NCI-H1436 treated with DMSO at 0.1 percent for 48 hours (cell line): Measurements from ENCODE around the gene ADGRG6.

Source experiments
- DNase-seq: peaks from one replicate; lab custom pipeline; 2025; lab: John Stamatoyannopoulos, UW

The ADGRG6 gene

GRCh38 chr6:142291512-142291911 is 10.3 kb upstream of the ADGRG6 start:
- DNase-seq, result no peak

- DNase-seq, result no peak
Measured at GRCh38 chr6:142292166-142292924, 9.5 kb upstream of the ADGRG6 start.

- no peak for DNase-seq
Measured at GRCh38 chr6:142293121-142293520, 8.7 kb upstream of the ADGRG6 start.

GRCh38 chr6:142294679-142295078 is 7.1 kb upstream of the ADGRG6 start:
- no peak for DNase-seq

GRCh38 chr6:142296975-142297604 is 4.7 kb upstream of the ADGRG6 start:
- DNase-seq, result no peak

GRCh38 chr6:142297605-142297995 is 4.2 kb upstream of the ADGRG6 start:
- DNase-seq, result no peak

GRCh38 chr6:142297996-142298753 is 3.6 kb upstream of the ADGRG6 start:
- DNase-seq, result no peak

- no peak for DNase-seq
Measured at GRCh38 chr6:142300302-142300701, 1.5 kb upstream of the ADGRG6 start.

- DNase-seq, result no peak
Measured at GRCh38 chr6:142300758-142301650, 803 bp upstream of the ADGRG6 start.

- DNase-seq, result no peak
Measured at GRCh38 chr6:142302421-142303175, 791 bp downstream of the ADGRG6 start.

GRCh38 chr6:142303176-142303533 is 1.3 kb downstream of the ADGRG6 start:
- DNase-seq, result no peak

- DNase-seq, result no peak
Measured at GRCh38 chr6:142304241-142304640, 2.4 kb downstream of the ADGRG6 start.

GRCh38 chr6:142306736-142307135 is 4.9 kb downstream of the ADGRG6 start:
- DNase-seq, result no peak

GRCh38 chr6:142307963-142308748 is 6.3 kb downstream of the ADGRG6 start:
- no peak for DNase-seq

- DNase-seq, result no peak
Measured at GRCh38 chr6:142309426-142309825, 7.6 kb downstream of the ADGRG6 start.

- no peak for DNase-seq
Measured at GRCh38 chr6:142313284-142313683, 11.5 kb downstream of the ADGRG6 start.

GRCh38 chr6:142316791-142317368 is 15.1 kb downstream of the ADGRG6 start:
- no peak for DNase-seq

GRCh38 chr6:142318714-142319113 is 16.9 kb downstream of the ADGRG6 start:
- no peak for DNase-seq

GRCh38 chr6:142320366-142320765 is 18.6 kb downstream of the ADGRG6 start:
- no peak for DNase-seq

- DNase-seq, result no peak
Measured at GRCh38 chr6:142321451-142321850, 19.6 kb downstream of the ADGRG6 start.
